ENCODE measurements around the gene DOCK2. TPM values are rescaled to one million over a fixed set of nuclear protein-coding genes. Genes with fewer than 3 reads are reported as not detected.

The DOCK2 gene
- total and polyA plus RNA-seq, 2 of the 8 experiments (the other 6 are each of a cell fraction or from before 2014, with no cell fraction given): 3.9 to 5.7 TPM

DNA sequence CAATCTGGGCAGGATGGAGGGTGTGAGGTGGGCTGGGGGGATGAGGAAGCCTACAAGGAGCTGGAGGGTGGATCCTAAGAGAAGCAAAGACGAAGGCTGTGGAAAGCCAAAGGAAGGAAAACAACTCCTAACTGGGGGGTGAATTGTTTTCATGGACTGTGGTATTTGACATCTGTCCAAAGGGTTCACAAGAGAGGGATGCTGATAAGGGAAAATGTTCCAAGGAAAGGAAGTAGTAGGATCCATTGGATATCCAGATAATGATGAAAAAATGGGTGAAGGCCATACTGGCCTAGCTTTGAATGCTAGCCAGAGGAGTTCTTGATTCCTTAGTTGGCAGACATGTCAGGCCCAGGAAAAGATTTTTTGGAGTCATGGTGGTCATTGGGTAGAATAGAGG, 416.8 kb downstream of the DOCK2 start (continued):
- TF ChIP-seq, protein P1, sequence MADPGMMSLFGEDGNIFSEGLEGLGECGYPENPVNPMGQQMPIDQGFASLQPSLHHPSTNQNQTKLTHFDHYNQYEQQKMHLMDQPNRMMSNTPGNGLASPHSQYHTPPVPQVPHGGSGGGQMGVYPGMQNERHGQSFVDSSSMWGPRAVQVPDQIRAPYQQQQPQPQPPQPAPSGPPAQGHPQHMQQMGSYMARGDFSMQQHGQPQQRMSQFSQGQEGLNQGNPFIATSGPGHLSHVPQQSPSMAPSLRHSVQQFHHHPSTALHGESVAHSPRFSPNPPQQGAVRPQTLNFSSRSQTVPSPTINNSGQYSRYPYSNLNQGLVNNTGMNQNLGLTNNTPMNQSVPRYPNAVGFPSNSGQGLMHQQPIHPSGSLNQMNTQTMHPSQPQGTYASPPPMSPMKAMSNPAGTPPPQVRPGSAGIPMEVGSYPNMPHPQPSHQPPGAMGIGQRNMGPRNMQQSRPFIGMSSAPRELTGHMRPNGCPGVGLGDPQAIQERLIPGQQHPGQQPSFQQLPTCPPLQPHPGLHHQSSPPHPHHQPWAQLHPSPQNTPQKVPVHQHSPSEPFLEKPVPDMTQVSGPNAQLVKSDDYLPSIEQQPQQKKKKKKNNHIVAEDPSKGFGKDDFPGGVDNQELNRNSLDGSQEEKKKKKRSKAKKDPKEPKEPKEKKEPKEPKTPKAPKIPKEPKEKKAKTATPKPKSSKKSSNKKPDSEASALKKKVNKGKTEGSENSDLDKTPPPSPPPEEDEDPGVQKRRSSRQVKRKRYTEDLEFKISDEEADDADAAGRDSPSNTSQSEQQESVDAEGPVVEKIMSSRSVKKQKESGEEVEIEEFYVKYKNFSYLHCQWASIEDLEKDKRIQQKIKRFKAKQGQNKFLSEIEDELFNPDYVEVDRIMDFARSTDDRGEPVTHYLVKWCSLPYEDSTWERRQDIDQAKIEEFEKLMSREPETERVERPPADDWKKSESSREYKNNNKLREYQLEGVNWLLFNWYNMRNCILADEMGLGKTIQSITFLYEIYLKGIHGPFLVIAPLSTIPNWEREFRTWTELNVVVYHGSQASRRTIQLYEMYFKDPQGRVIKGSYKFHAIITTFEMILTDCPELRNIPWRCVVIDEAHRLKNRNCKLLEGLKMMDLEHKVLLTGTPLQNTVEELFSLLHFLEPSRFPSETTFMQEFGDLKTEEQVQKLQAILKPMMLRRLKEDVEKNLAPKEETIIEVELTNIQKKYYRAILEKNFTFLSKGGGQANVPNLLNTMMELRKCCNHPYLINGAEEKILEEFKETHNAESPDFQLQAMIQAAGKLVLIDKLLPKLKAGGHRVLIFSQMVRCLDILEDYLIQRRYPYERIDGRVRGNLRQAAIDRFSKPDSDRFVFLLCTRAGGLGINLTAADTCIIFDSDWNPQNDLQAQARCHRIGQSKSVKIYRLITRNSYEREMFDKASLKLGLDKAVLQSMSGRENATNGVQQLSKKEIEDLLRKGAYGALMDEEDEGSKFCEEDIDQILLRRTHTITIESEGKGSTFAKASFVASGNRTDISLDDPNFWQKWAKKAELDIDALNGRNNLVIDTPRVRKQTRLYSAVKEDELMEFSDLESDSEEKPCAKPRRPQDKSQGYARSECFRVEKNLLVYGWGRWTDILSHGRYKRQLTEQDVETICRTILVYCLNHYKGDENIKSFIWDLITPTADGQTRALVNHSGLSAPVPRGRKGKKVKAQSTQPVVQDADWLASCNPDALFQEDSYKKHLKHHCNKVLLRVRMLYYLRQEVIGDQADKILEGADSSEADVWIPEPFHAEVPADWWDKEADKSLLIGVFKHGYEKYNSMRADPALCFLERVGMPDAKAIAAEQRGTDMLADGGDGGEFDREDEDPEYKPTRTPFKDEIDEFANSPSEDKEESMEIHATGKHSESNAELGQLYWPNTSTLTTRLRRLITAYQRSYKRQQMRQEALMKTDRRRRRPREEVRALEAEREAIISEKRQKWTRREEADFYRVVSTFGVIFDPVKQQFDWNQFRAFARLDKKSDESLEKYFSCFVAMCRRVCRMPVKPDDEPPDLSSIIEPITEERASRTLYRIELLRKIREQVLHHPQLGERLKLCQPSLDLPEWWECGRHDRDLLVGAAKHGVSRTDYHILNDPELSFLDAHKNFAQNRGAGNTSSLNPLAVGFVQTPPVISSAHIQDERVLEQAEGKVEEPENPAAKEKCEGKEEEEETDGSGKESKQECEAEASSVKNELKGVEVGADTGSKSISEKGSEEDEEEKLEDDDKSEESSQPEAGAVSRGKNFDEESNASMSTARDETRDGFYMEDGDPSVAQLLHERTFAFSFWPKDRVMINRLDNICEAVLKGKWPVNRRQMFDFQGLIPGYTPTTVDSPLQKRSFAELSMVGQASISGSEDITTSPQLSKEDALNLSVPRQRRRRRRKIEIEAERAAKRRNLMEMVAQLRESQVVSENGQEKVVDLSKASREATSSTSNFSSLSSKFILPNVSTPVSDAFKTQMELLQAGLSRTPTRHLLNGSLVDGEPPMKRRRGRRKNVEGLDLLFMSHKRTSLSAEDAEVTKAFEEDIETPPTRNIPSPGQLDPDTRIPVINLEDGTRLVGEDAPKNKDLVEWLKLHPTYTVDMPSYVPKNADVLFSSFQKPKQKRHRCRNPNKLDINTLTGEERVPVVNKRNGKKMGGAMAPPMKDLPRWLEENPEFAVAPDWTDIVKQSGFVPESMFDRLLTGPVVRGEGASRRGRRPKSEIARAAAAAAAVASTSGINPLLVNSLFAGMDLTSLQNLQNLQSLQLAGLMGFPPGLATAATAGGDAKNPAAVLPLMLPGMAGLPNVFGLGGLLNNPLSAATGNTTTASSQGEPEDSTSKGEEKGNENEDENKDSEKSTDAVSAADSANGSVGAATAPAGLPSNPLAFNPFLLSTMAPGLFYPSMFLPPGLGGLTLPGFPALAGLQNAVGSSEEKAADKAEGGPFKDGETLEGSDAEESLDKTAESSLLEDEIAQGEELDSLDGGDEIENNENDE (IDR thresholded peaks at IDR 0.05; ENCODE audit: insufficient replicate concordance, low read length): no peak
- TF ChIP-seq CHD2 (IDR thresholded peaks at IDR 0.05; ENCODE audit: low read length) (no peak), HDAC6 (IDR thresholded peaks at IDR 0.05; ENCODE audit: low read depth, low read length) (no peak), JUND (IDR thresholded peaks at IDR 0.05; ENCODE audit: low read length) (no peak), EP300 (IDR thresholded peaks at IDR 0.05; ENCODE audit: borderline replicate concordance in 1 of 2, low read depth in 2 of 2, low read length in 2 of 2) (no peak), PHF8 (conservative IDR thresholded peaks at IDR 0.05; ENCODE audit: low read depth, low read length) (no peak), RNF2 (IDR thresholded peaks at IDR 0.05; ENCODE audit: borderline replicate concordance, low read depth, low read length, missing control alignments, poor library complexity, severe bottlenecking) (no peak), ZNF274 (IDR thresholded peaks at IDR 0.05; ENCODE audit: borderline replicate concordance, extremely low read depth, low read length) (no peak), ASH2L (IDR thresholded peaks at IDR 0.05; ENCODE audit: low read length) (no peak), YY1 (IDR thresholded peaks at IDR 0.05; ENCODE audit: low read depth, low read length) (no peak), BACH1 (IDR thresholded peaks at IDR 0.05; ENCODE audit: low read length) (no peak), BCL11A (IDR thresholded peaks at IDR 0.05; ENCODE audit: low read depth in 2 of 2, low read length in 2 of 2) (no peak)
